HL-60 (cell line): ENCODE data around the gene NR2E1.

Source experiments
- DNase-seq, 2 experiments: peaks; one replicate each; pipeline ENCODE4 v3.0.0-alpha.2; 2010 to 2020; ENCODE audit warnings: low read depth in 1 of 2, low spot score in 1 of 2
- H3K27ac ChIP-seq: fragments of 250-450 bp; sonication (Bioruptor Pico); replicated peaks from 2 replicates; pipeline ENCODE4 v1.5.1; 2020; ENCODE audit warnings: mild to moderate bottlenecking, moderate library complexity
- H3K27me3 ChIP-seq: fragments of 250-450 bp; sonication (Bioruptor Pico); 2 replicates; pipeline ENCODE4 v1.5.1; 2021; ENCODE audit warnings: mild to moderate bottlenecking, moderate library complexity; ENCODE audit not compliant: insufficient read depth, poor library complexity, severe bottlenecking
- H3K4me3 ChIP-seq: replicated peaks from 2 replicates; pipeline ENCODE4 v1.5.1; 2011; ENCODE audit warnings: mild to moderate bottlenecking, control low read depth, low read length; ENCODE audit not compliant: insufficient read depth
- CTCF ChIP-seq: IDR thresholded peaks from one replicate; pipeline ENCODE4 v1.5.1; 2011; ENCODE audit warnings: low read length, control low read depth, inconsistent platforms; ENCODE audit not compliant: insufficient read depth
- GABPA ChIP-seq: IDR thresholded peaks from 2 replicates; pipeline ENCODE4 v1.6.1; 2012; ENCODE audit warnings: low read depth
- POLR2AphosphoS5 ChIP-seq: IDR thresholded peaks from 2 replicates; pipeline ENCODE4 v1.6.1; 2012; ENCODE audit warnings: low read depth
- REST ChIP-seq: IDR thresholded peaks from 2 replicates; pipeline ENCODE4 v1.6.1; 2012; ENCODE audit warnings: low read depth; ENCODE audit not compliant: insufficient replicate concordance
- SPI1 ChIP-seq: IDR thresholded peaks from 2 replicates; pipeline ENCODE4 v1.6.1; 2012; ENCODE audit warnings: low read depth, mild to moderate bottlenecking, borderline replicate concordance

NR2E1 gene

GRCh38 chr6:108195209-108195608, 29.4 kb downstream of the NR2E1 start:
- no peak overlapping the region for H3K4me3 ChIP-seq
- H3K27ac ChIP-seq = no peak overlapping the region
- peaks cover 3% of the 10 kb centered on the region for H3K27me3 ChIP-seq
- no peak for TF ChIP-seq SPI1
- no peak for TF ChIP-seq GABPA
- TF ChIP-seq POLR2AphosphoS5 = no peak
- no peak for TF ChIP-seq CTCF
- TF ChIP-seq REST = no peak
- DNase-seq = no peak

GRCh38 chr6:108198761-108199498, 33.1 kb downstream of the NR2E1 start:
- no peak for DNase-seq
- Histone ChIP-seq H3K4me3 (no peak overlapping the region), H3K27me3 (no peaks in the 10 kb centered on the region), H3K27ac (no peak overlapping the region)
- TF ChIP-seq GABPA (no peak), CTCF (no peak), POLR2AphosphoS5 (no peak), SPI1 (no peak), REST (no peak)

- H3K27ac ChIP-seq = no peak overlapping the region
- DNase-seq = no peak
- H3K27me3 ChIP-seq = no peaks in the 10 kb centered on the region
- no peak for TF ChIP-seq SPI1
- no peak overlapping the region for H3K4me3 ChIP-seq
Observed at GRCh38 chr6:108200186-108200585, 34.4 kb downstream of the NR2E1 start.

- Histone ChIP-seq H3K27me3 (no peaks in the 10 kb centered on the region), H3K27ac (no peak overlapping the region)
- DNase-seq = no peak
Observed at GRCh38 chr6:108200631-108201030, 34.8 kb downstream of the NR2E1 start.

More at GRCh38 chr6:108200631-108201030, 34.8 kb downstream of the NR2E1 start:
- no peak overlapping the region for H3K4me3 ChIP-seq
- no peak for TF ChIP-seq CTCF
- no peak for TF ChIP-seq SPI1
- TF ChIP-seq GABPA = no peak
- TF ChIP-seq POLR2AphosphoS5 = no peak
- TF ChIP-seq REST = no peak
